Caco-2 (cell line): ENCODE results near the gene ADARB2. TPM values are rescaled to one million over a fixed set of nuclear protein-coding genes. Genes with fewer than 3 reads are reported as not detected.
"Not testable (repeated sequence)": the region's sequence is repeated elsewhere in the genome, so short reads cannot be mapped to it uniquely, and the experiment has no call there.

Experiments used
- BruUV-seq: library from RNA; stranded (reverse); fragments of 400-500 nt; replicated peaks from 2 replicates; lab custom pipeline; 2021; lab: Mats Ljungman, UMichigan
- CTCF ChIA-PET: fragments of 300-600 bp; sonication (Branson Sonifier 250); formaldehyde crosslinking; loops from one replicate; lab custom pipeline; 2022; ENCODE audit warnings: antibody characterized with exemption; lab: Charles Lee
- POLR2A ChIA-PET: fragments of 300-600 bp; sonication (Branson Sonifier 250); formaldehyde crosslinking; loops from one replicate; lab custom pipeline; 2022; ENCODE audit warnings: antibody characterized with exemption; lab: Charles Lee
- DNase-seq, 2 experiments: peaks; one replicate each; pipeline versions ENCODE4 v3.0.0 to v3.0.0-alpha.2; 2020 to 2022
- H3K27me3 ChIP-seq: replicated peaks from 2 replicates; pipeline ENCODE4 v1.6.0; 2011; ENCODE audit warnings: low read length; ENCODE audit not compliant: control insufficient read depth, insufficient read depth
- H3K36me3 ChIP-seq: 2 replicates; pipeline ENCODE4 v1.5.1; 2011; ENCODE audit warnings: low read length; ENCODE audit not compliant: control insufficient read depth, insufficient read depth
- H3K4me1 ChIP-seq: fragments of 250-450 bp; sonication (Bioruptor Pico); 2 replicates; pipeline ENCODE4 v1.5.1; 2020; ENCODE audit warnings: mild to moderate bottlenecking
- H3K4me3 ChIP-seq: 2 replicates; pipeline ENCODE4 v1.5.1; 2011; ENCODE audit warnings: low read depth, mild to moderate bottlenecking, control low read depth, low read length
- H3K9me3 ChIP-seq: fragments of 250-450 bp; sonication (Bioruptor Pico); 2 replicates; pipeline ENCODE4 v1.5.1; 2020; ENCODE audit warnings: mild to moderate bottlenecking, moderate library complexity
- H3K27ac Mint-ChIP-seq: one replicate; pipeline ENCODE4 v1.8.0; 2022; ENCODE audit warnings: mixed read lengths; ENCODE audit not compliant: unreplicated experiment
- H3K27me3 Mint-ChIP-seq: one replicate; pipeline ENCODE4 v1.8.0; 2022; ENCODE audit warnings: mixed read lengths; ENCODE audit not compliant: insufficient read depth, unreplicated experiment
- H3K36me3 Mint-ChIP-seq: one replicate; pipeline ENCODE4 v1.8.0; 2022; ENCODE audit warnings: mild to moderate bottlenecking, mixed read lengths; ENCODE audit not compliant: insufficient read depth, unreplicated experiment
- H3K4me1 Mint-ChIP-seq: one replicate; pipeline ENCODE4 v1.8.0; 2022; ENCODE audit warnings: low read depth, mixed read lengths; ENCODE audit not compliant: unreplicated experiment
- H3K4me3 Mint-ChIP-seq: one replicate; pipeline ENCODE4 v1.8.0; 2022; ENCODE audit warnings: mild to moderate bottlenecking, moderate library complexity, mixed read lengths; ENCODE audit not compliant: unreplicated experiment
- H3K9me3 Mint-ChIP-seq: one replicate; pipeline ENCODE4 v1.8.0; 2022; ENCODE audit warnings: mixed read lengths; ENCODE audit not compliant: unreplicated experiment
- CTCF ChIP-seq, 2 experiments: fragments of 200-600 bp in 1 of 2; IDR thresholded peaks; 1 replicate in 1 of 2; 2 replicates in 1 of 2; pipeline versions ENCODE4 v1.5.1 to v1.8.0; 2011 to 2022; ENCODE audit warnings: antibody characterized with exemption in 1 of 2, control low read depth in 1 of 2, inconsistent platforms in 1 of 2, low read depth in 1 of 2, low read length in 1 of 2, mild to moderate bottlenecking in 1 of 2, moderate library complexity in 1 of 2; ENCODE audit not compliant: insufficient read depth in 1 of 2, severe bottlenecking in 1 of 2, unreplicated experiment in 1 of 2
- intact Hi-C: fragments of 100-400 bp; cut with micrococcal nuclease; formaldehyde crosslinking; loops from one replicate; pipeline ENCODE4 v1.10.0; 2022; ENCODE audit not compliant: unreplicated experiment
- total RNA-seq: library from RNA; stranded (reverse); gene quantifications from 2 replicates; pipeline ENCODE4 v1.2.3, GENCODE V29; 2022

The ADARB2 gene
- total RNA-seq, 1 experiment from 2014 or later, result 0.27 TPM

GRCh38 chr10:1774796-1775195 is 37.5 kb upstream of the ADARB2 start:
- no peaks in the 10 kb centered on the region for H3K27me3 Mint-ChIP-seq
- ChIA-PET CTCF (no interaction called here), POLR2A (no interaction called here)
- no peaks in the 10 kb centered on the region for H3K27me3 ChIP-seq
- H3K36me3 ChIP-seq, result no peaks in the 10 kb centered on the region
- no peak for DNase-seq
- no TSS peak for BruUV-seq
- no peak overlapping the region for H3K4me3 Mint-ChIP-seq
- H3K4me1 Mint-ChIP-seq, result no peaks in the 10 kb centered on the region
- no peaks in the 10 kb centered on the region for H3K36me3 Mint-ChIP-seq
- no peaks in the 10 kb centered on the region for H3K4me1 ChIP-seq
- no peaks in the 10 kb centered on the region for H3K9me3 ChIP-seq
- no peak overlapping the region for H3K4me3 ChIP-seq
- no peak overlapping the region for H3K27ac Mint-ChIP-seq
- no peak for TF ChIP-seq CTCF (IDR thresholded peaks at IDR 0.05; ENCODE audit: insufficient read depth in 1 of 2, low read depth in 1 of 2, low read length in 1 of 2, severe bottlenecking in 1 of 2, unreplicated experiment in 1 of 2)
- intact Hi-C loops, result no loop called here
- H3K9me3 Mint-ChIP-seq, result peaks cover 19% of the 10 kb centered on the region

- H3K9me3 ChIP-seq, POLR2A ChIA-PET, H3K4me1 Mint-ChIP-seq, DNase-seq, H3K36me3 ChIP-seq, H3K4me3 Mint-ChIP-seq, H3K4me1 ChIP-seq, BruUV-seq, CTCF ChIA-PET, H3K36me3 Mint-ChIP-seq, H3K27ac Mint-ChIP-seq, H3K27me3 ChIP-seq, intact Hi-C loops, H3K4me3 ChIP-seq, H3K27me3 Mint-ChIP-seq: not testable (repeated sequence)
- H3K9me3 Mint-ChIP-seq, result peaks cover 19% of the 10 kb centered on the region
These were observed 35.9 kb upstream of the ADARB2 start for GRCh38 chr10:1773204-1773603.

- no peak overlapping the region for H3K4me3 ChIP-seq
- H3K27ac Mint-ChIP-seq, result no peak overlapping the region
- no peaks in the 10 kb centered on the region for H3K27me3 Mint-ChIP-seq
- no peaks in the 10 kb centered on the region for H3K36me3 Mint-ChIP-seq
- no peak overlapping the region for H3K4me3 Mint-ChIP-seq
- no peaks in the 10 kb centered on the region for H3K4me1 Mint-ChIP-seq
- POLR2A ChIA-PET, result no interaction called here
- H3K36me3 ChIP-seq, result no peaks in the 10 kb centered on the region
- CTCF ChIA-PET, result no interaction called here
- H3K4me1 ChIP-seq, result no peaks in the 10 kb centered on the region
- H3K9me3 Mint-ChIP-seq, result peaks cover under 1% of the 10 kb centered on the region
- intact Hi-C loops, result no loop called here
- no peaks in the 10 kb centered on the region for H3K27me3 ChIP-seq
- no TSS peak for BruUV-seq
- TF ChIP-seq CTCF (IDR thresholded peaks at IDR 0.05; ENCODE audit: insufficient read depth in 1 of 2, low read depth in 1 of 2, low read length in 1 of 2, severe bottlenecking in 1 of 2, unreplicated experiment in 1 of 2), result no peak
- H3K9me3 ChIP-seq, result no peaks in the 10 kb centered on the region
- no peak for DNase-seq
These were observed 28.7 kb upstream of the ADARB2 start for GRCh38 chr10:1766049-1766448.

GRCh38 chr10:1762076-1762475 is 24.8 kb upstream of the ADARB2 start:
- DNase-seq, result no peak
- H3K27me3 ChIP-seq, result no peaks in the 10 kb centered on the region
- H3K4me3 ChIP-seq, result no peak overlapping the region
- H3K4me1 ChIP-seq, result no peaks in the 10 kb centered on the region
- CTCF ChIA-PET, result no interaction called here
- H3K27ac Mint-ChIP-seq, result no peak overlapping the region
- no peaks in the 10 kb centered on the region for H3K36me3 ChIP-seq
- H3K9me3 ChIP-seq, result peaks cover 13% of the 10 kb centered on the region; the same call in 1 of the 2 replicates
- no peaks in the 10 kb centered on the region for H3K36me3 Mint-ChIP-seq
- POLR2A ChIA-PET, result no interaction called here
- intact Hi-C loops, result no loop called here
- H3K4me3 Mint-ChIP-seq, result no peak overlapping the region
- H3K27me3 Mint-ChIP-seq, result peaks cover 5% of the 10 kb centered on the region
- BruUV-seq, result no TSS peak
- no peak for TF ChIP-seq CTCF (IDR thresholded peaks at IDR 0.05; ENCODE audit: insufficient read depth in 1 of 2, low read depth in 1 of 2, low read length in 1 of 2, severe bottlenecking in 1 of 2, unreplicated experiment in 1 of 2)
- H3K9me3 Mint-ChIP-seq, result no peaks in the 10 kb centered on the region
- no peaks in the 10 kb centered on the region for H3K4me1 Mint-ChIP-seq
